HepG2 (cell line): ENCODE measurements around the gene UBAC2. TPM values are rescaled to one million over a fixed set of nuclear protein-coding genes. Genes with fewer than 3 reads are reported as not detected.

Experiments used
- ATAC-seq: fragments of 200-7000 bp; cut with Tn5 transposase; 3 replicates; pipeline ENCODE4 v1.9.1; 2020; ENCODE audit warnings: mild to moderate bottlenecking, moderate library complexity
- BruUV-seq: library from RNA; stranded (reverse); fragments of 400-500 nt; replicated peaks from 2 replicates; lab custom pipeline; 2021; lab: Mats Ljungman, UMichigan
- CTCF ChIA-PET: fragments of 300-600 bp; formaldehyde crosslinking; extraction: SDS; loops from one replicate; lab custom pipeline; 2021; ENCODE audit warnings: low total read pairs, inconsistent platforms, low intra/inter-chr PET ratio; lab: Yijun Ruan, JAX
- POLR2A ChIA-PET: fragments of 350-600 bp; sonication (Branson Sonifier 250); formaldehyde crosslinking; loops from one replicate; lab custom pipeline; 2020; ENCODE audit warnings: antibody characterized with exemption, inconsistent platforms; lab: Yijun Ruan, JAX
- DNase-seq: peaks from one replicate; pipeline ENCODE4 v3.0.0-alpha.2; 2015; ENCODE audit warnings: low spot score
- FAIRE-seq: peaks from 3 replicates; lab custom pipeline; 2011; peaks lifted over from hg19 to GRCh38; lab: Jason Lieb, UNC
- H2AFZ ChIP-seq: one replicate; pipeline ENCODE4 v1.6.1; 2011; ENCODE audit warnings: low read length, inconsistent platforms
- H3K27ac ChIP-seq: fragments of 300-600 bp; 3 replicates; pipeline ENCODE4 v1.8.0; 2011; ENCODE audit warnings: mixed run types, mild to moderate bottlenecking, mixed read lengths, low read length, inconsistent platforms; ENCODE audit not compliant: insufficient read depth; ENCODE audit errors: extremely low read length
- H3K27me3 ChIP-seq, 2 experiments: fragments of 200-600 bp in 1 of 2; 2 replicates in 1 of 2; 3 replicates in 1 of 2; pipeline versions ENCODE4 v1.6.0 to v1.8.0; 2011; ENCODE audit warnings: low read length in 2 of 2, mild to moderate bottlenecking in 2 of 2, moderate library complexity in 2 of 2, inconsistent platforms in 1 of 2; ENCODE audit not compliant: insufficient read depth in 2 of 2, control insufficient read depth in 1 of 2
- H3K36me3 ChIP-seq, 2 experiments: fragments of 200-600 bp in 1 of 2; replicated peaks in 1 of 2; 2 replicates in 1 of 2; 3 replicates in 1 of 2; pipeline versions ENCODE4 v1.5.1 to v1.8.0; 2011; ENCODE audit warnings: low read length in 2 of 2, inconsistent platforms in 1 of 2; ENCODE audit not compliant: insufficient read depth in 2 of 2, control insufficient read depth in 1 of 2
- H3K4me1 ChIP-seq: 2 replicates; pipeline ENCODE4 v1.5.1; 2012; ENCODE audit warnings: low read length, inconsistent platforms; ENCODE audit not compliant: insufficient read depth
- H3K4me2 ChIP-seq: 2 replicates; pipeline ENCODE4 v1.6.0; 2011; ENCODE audit warnings: low read depth, low read length, inconsistent platforms
- H3K4me3 ChIP-seq, 3 experiments: fragments of 200-600 bp in 1 of 3; sonication (generic), shearing (Covaris generic) in 1 of 3; replicated peaks in 1 of 3; 2 replicates each; pipeline ENCODE4 v1.5.1; 2011 to 2016; ENCODE audit warnings: low read length in 3 of 3, inconsistent platforms in 2 of 3, low read depth in 2 of 3, mild to moderate bottlenecking in 2 of 3, control low read depth in 1 of 3, mixed read lengths in 1 of 3; ENCODE audit not compliant: insufficient read depth in 1 of 3
- H3K79me2 ChIP-seq: one replicate; pipeline ENCODE4 v1.6.1; 2011; ENCODE audit warnings: low read length, inconsistent platforms; ENCODE audit not compliant: insufficient read depth
- H3K9ac ChIP-seq: 2 replicates; pipeline ENCODE4 v1.6.0; 2011; ENCODE audit warnings: mild to moderate bottlenecking, low read depth, low read length, inconsistent platforms; ENCODE audit not compliant: insufficient read depth
- H3K9me3 ChIP-seq: 2 replicates; pipeline ENCODE4 v1.5.1; 2012; ENCODE audit warnings: mild to moderate bottlenecking, low read length
- H4K20me1 ChIP-seq: 2 replicates; pipeline ENCODE4 v1.6.0; 2011; ENCODE audit warnings: inconsistent platforms, mild to moderate bottlenecking, low read length, moderate library complexity; ENCODE audit not compliant: insufficient read depth
- LCORL ChIP-seq, 2 experiments: fragments of 450-650 bp in 1 of 2; sonication (generic) in 1 of 2; formaldehyde crosslinking in 1 of 2; IDR thresholded peaks; 2 replicates each; pipeline versions ENCODE4 v1.5.0 to v1.6.1; 2017 to 2020; ENCODE audit warnings: antibody characterized with exemption in 1 of 2, missing genetic modification reagents in 1 of 2
- MBNL3 ChIP-seq: fragments of 250-450 bp; sonication (Bioruptor Pico); conservative IDR thresholded peaks from 2 replicates; pipeline ENCODE4 v1.8.0; 2022; ENCODE audit warnings: mild to moderate bottlenecking, inconsistent platforms
- POLR2A ChIP-seq, 2 experiments: IDR thresholded peaks; 2 replicates each; pipeline ENCODE4 v1.6.1; 2011; ENCODE audit warnings: low read depth in 2 of 2, low read length in 2 of 2, mild to moderate bottlenecking in 1 of 2, moderate library complexity in 1 of 2; ENCODE audit not compliant: insufficient read depth in 1 of 2
- TFAP4 ChIP-seq: sonication (generic); IDR thresholded peaks from 2 replicates; pipeline ENCODE4 v1.6.1; 2016; ENCODE audit warnings: low read depth, borderline replicate concordance
- XBP1 ChIP-seq: sonication (generic); formaldehyde crosslinking; IDR thresholded peaks from 2 replicates; pipeline ENCODE4 v1.5.0; 2020; ENCODE audit warnings: missing genetic modification reagents
- ZBTB7A ChIP-seq: sonication (generic); formaldehyde crosslinking; IDR thresholded peaks from 2 replicates; pipeline ENCODE4 v1.8.0; 2022; ENCODE audit warnings: mild to moderate bottlenecking, missing genetic modification reagents
- ZNF180 ChIP-seq: sonication (generic); formaldehyde crosslinking; IDR thresholded peaks from 2 replicates; pipeline ENCODE4 v1.4.0; 2020; ENCODE audit warnings: low read depth, missing genetic modification reagents, borderline replicate concordance
- ZNF34 ChIP-seq: sonication (generic); formaldehyde crosslinking; IDR thresholded peaks from 2 replicates; pipeline ENCODE4 v1.4.0; 2020; ENCODE audit warnings: mild to moderate bottlenecking, missing genetic modification reagents, borderline replicate concordance
- ZNF460 ChIP-seq: sonication (generic); formaldehyde crosslinking; IDR thresholded peaks from 2 replicates; pipeline ENCODE4 v1.5.1; 2020; ENCODE audit warnings: missing genetic modification reagents, mild to moderate bottlenecking, borderline replicate concordance
- ZNF615 ChIP-seq: sonication (generic); formaldehyde crosslinking; IDR thresholded peaks from 2 replicates; pipeline ENCODE4 v1.5.0; 2020; ENCODE audit warnings: mild to moderate bottlenecking, missing genetic modification reagents, borderline replicate concordance
- ZNF879 ChIP-seq: sonication (generic); formaldehyde crosslinking; IDR thresholded peaks from 2 replicates; pipeline ENCODE4 v1.8.1; 2023; ENCODE audit warnings: missing genetic modification reagents
- WGBS: methylation state at CpG from one replicate; pipeline ENCODE4 v1.1.6; 2017; ENCODE audit warnings: low lambda C conversion rate; 5-methylcytosine and 5-hydroxymethylcytosine counted together
- in situ Hi-C: cut with HindIII; loops from 2 replicates; pipeline ENCODE4 v1.10.0; 2017; ENCODE audit warnings: low pct_unique_long_range_greater_than_20kb; ENCODE audit not compliant: extremely low pct_ligation_motif_present
- intact Hi-C: fragments of 100-400 bp; cut with micrococcal nuclease; formaldehyde crosslinking; loops from one replicate; pipeline ENCODE4 v1.10.0; 2022; ENCODE audit not compliant: unreplicated experiment
- polyA plus RNA-seq, 8 experiments: library from polyadenylated mRNA; depleted of rRNA in 3 of 8; stranded (reverse) in 7 of 8; unstranded in 1 of 8; fragments of >200 nt; fragmentation: Illumina TruSeq in 4 of 8; extraction: Trizol in 4 of 8; gene quantifications; 2 replicates each; pipeline versions ENCODE4 v1.2.1 to v1.2.3, GENCODE V29; 2011 to 2016; ENCODE audit warnings: low read depth in 4 of 8, missing spikeins in 1 of 8, mixed read lengths in 1 of 8; ENCODE audit not compliant: insufficient read depth in 1 of 8
- total RNA-seq, 5 experiments: library from RNA; depleted of rRNA; stranded (reverse); fragments of >200 nt; fragmentation: Illumina TruSeq; extraction: Trizol; gene quantifications; 2 replicates each; pipeline ENCODE4 v1.2.3, GENCODE V29; 2016; ENCODE audit warnings: low read depth in 1 of 5

UBAC2 gene
- total and polyA plus RNA-seq, 2 of the 13 experiments (the other 11 are each of a cell fraction or from before 2014, with no cell fraction given): 61.3 to 80.8 TPM

GRCh38 chr13:99383511-99383921, 182.9 kb downstream of the UBAC2 start:
- Histone ChIP-seq H2AFZ (no peak overlapping the region), H3K27me3 (no peaks in the 10 kb centered on the region; a peak in 1 of 5 replicates), H3K79me2 (no peaks in the 10 kb centered on the region), H3K9ac (no peak overlapping the region), H3K4me2 (no peak overlapping the region), H3K36me3 (peaks cover 3 to 7% of the 10 kb centered on the region in 2 experiments; a peak in 4 of 5 replicates), H3K27ac (no peak overlapping the region), H4K20me1 (no peaks in the 10 kb centered on the region), H3K4me1 (no peaks in the 10 kb centered on the region), H3K9me3 (no peaks in the 10 kb centered on the region), H3K4me3 (no peak overlapping the region)
- BruUV-seq: no TSS peak
- intact Hi-C loops: no loop called here
- in situ Hi-C loops: no loop called here
- 100% methylated on average over 4 of the region's 11 CpGs for WGBS
- CTCF ChIA-PET: no interaction called here
- TF ChIP-seq ZNF879 (no peak), XBP1 (no peak), ZNF180 (CRISPR knock-in tag) (no peak), ZBTB7A (CRISPR knock-in tag) (no peak), ZNF460 (no peak), POLR2A (IDR thresholded peaks at IDR 0.05; ENCODE audit: insufficient read depth in 1 of 2, low read depth in 2 of 2, low read length in 2 of 2) (no peak), ZNF34 (CRISPR knock-in tag) (no peak), ZNF615 (no peak), TFAP4 (no peak), LCORL (IDR thresholded peaks at IDR 0.05) (no peak), LCORL (CRISPR knock-in tag; IDR thresholded peaks at IDR 0.05) (no peak), MBNL3 (CRISPR knock-in tag) (no peak)
- ATAC-seq (no peak), FAIRE-seq (no peak), DNase-seq (no peak)
- POLR2A ChIA-PET: no interaction called here
